ENCODE measurements around the gene PIGW. TPM values are rescaled to one million over a fixed set of nuclear protein-coding genes. Genes with fewer than 3 reads are reported as not detected.

The PIGW gene
- total and polyA plus RNA-seq, 9 of the 15 experiments (the other 6 are each of a cell fraction or from before 2014, with no cell fraction given): 9.5 to 33.9 (median 21.2) TPM

GRCh38 chr17:36534840-36535668 is at the start of gene PIGW, which contains the start of gene MYO19 (continued):
- peak; percentile 98 for TF ChIP-seq CREB3L1 (IDR thresholded peaks at IDR 0.05; ENCODE audit: borderline replicate concordance, low read depth)
- TF ChIP-seq POLR2G (IDR thresholded peaks at IDR 0.05; ENCODE audit: low read depth, low read length): peak; percentile 95
- TF ChIP-seq ZNF507 (tag; conservative IDR thresholded peaks at IDR 0.05): no peak
- TF ChIP-seq SAFB (IDR thresholded peaks at IDR 0.05; ENCODE audit: borderline replicate concordance, low read depth, low read length): peak; percentile 93
- TF ChIP-seq NCOR1 (IDR thresholded peaks at IDR 0.05): peak; percentile 4; the same call in 1 of the 2 replicates
- TF ChIP-seq NR2C2 (CRISPR knock-in tag; IDR thresholded peaks at IDR 0.05): no peak
- peak; percentile 83 for TF ChIP-seq NR2C2 (tag; IDR thresholded peaks at IDR 0.05)
- no peak for TF ChIP-seq RNF219 (CRISPR knock-in tag; IDR thresholded peaks at IDR 0.05)
- TF ChIP-seq WHSC1 (IDR thresholded peaks at IDR 0.05; ENCODE audit: low read length): no peak
- no peak for TF ChIP-seq RBM17 (IDR thresholded peaks at IDR 0.05; ENCODE audit: borderline replicate concordance, low read depth, low read length)
- TF ChIP-seq RREB1 (CRISPR knock-in tag; IDR thresholded peaks at IDR 0.05): 0 out of 2 replicates have a peak, but pooled peaks have one; percentile 9
- peak; percentile 58; the same call in 1 of the 2 replicates for TF ChIP-seq NR2F6 (CRISPR knock-in tag; IDR thresholded peaks at IDR 0.05)
- no peak for TF ChIP-seq DEAF1 (CRISPR knock-in tag; IDR thresholded peaks at IDR 0.05)
- no peak for TF ChIP-seq TAL1 (IDR thresholded peaks at IDR 0.05)
